A549 (cell line): ENCODE data around the gene LGALS7. TPM values are rescaled to one million over a fixed set of nuclear protein-coding genes. Genes with fewer than 3 reads are reported as not detected.

Experiments used
- ATAC-seq, 2 experiments: fragments of 200-7000 bp in 1 of 2; fragments of >200 bp in 1 of 2; cut with Nextera tagmentation in 1 of 2; cut with Tn5 transposase in 1 of 2; 3 replicates each; pipeline versions ENCODE4 v1.8.0 to v1.9.1; 2018 to 2020; ENCODE audit warnings: mild to moderate bottlenecking in 1 of 2, moderate library complexity in 1 of 2
- CTCF ChIA-PET: fragments of 300-600 bp; sonication (Branson Sonifier 250); formaldehyde crosslinking; extraction: SDS; loops from one replicate; lab custom pipeline; 2021; ENCODE audit warnings: antibody characterized with exemption, inconsistent platforms; lab: Yijun Ruan, JAX
- POLR2A ChIA-PET: fragments of 350-600 bp; formaldehyde crosslinking; extraction: SDS; loops from one replicate; lab custom pipeline; 2021; ENCODE audit warnings: antibody characterized with exemption, inconsistent platforms; lab: Yijun Ruan, JAX
- DNase-seq, 2 experiments: peaks; one replicate each; pipeline versions ENCODE4 v3.0.0 to v3.0.0-alpha.2; 2011 to 2016; ENCODE audit warnings: low read depth in 1 of 2, low spot score in 1 of 2
- FAIRE-seq: peaks from 2 replicates; lab custom pipeline; 2011; peaks lifted over from hg19 to GRCh38; lab: Jason Lieb, UNC
- H3K27ac ChIP-seq, 2 experiments: fragments of >200 bp; sonication (Bioruptor Twin); formaldehyde crosslinking; 3 replicates each; pipeline ENCODE4 v1.5.1; 2016 to 2017
- H3K4me1 ChIP-seq: fragments of >200 bp; sonication (Bioruptor Twin); formaldehyde crosslinking; 3 replicates; pipeline ENCODE4 v1.6.1; 2016
- H3K4me2 ChIP-seq: fragments of >200 bp; sonication (Bioruptor Twin); formaldehyde crosslinking; 3 replicates; pipeline ENCODE4 v1.6.1; 2016
- H3K4me3 ChIP-seq: fragments of >200 bp; sonication (Bioruptor Twin); formaldehyde crosslinking; 3 replicates; pipeline ENCODE4 v1.5.1; 2016
- H3K9me3 ChIP-seq: fragments of >200 bp; sonication (Bioruptor Twin); formaldehyde crosslinking; 3 replicates; pipeline ENCODE4 v1.6.1; 2016
- ATOH8 ChIP-seq: fragments of 250-450 bp; sonication (Bioruptor Pico); IDR thresholded peaks from 2 replicates; pipeline ENCODE4 v1.5.0; 2020; ENCODE audit warnings: low read depth, mild to moderate bottlenecking, moderate library complexity
- BHLHE40 ChIP-seq: IDR thresholded peaks from 2 replicates; pipeline ENCODE4 v1.6.1; 2012; ENCODE audit warnings: low read depth, low read length, inconsistent platforms
- CBX2 ChIP-seq: fragments of 200-600 bp; sonication (generic); IDR thresholded peaks from 2 replicates; pipeline ENCODE4 v1.6.1; 2016; ENCODE audit warnings: low read depth, mild to moderate bottlenecking, borderline replicate concordance
- CHD2 ChIP-seq: fragments of 150-350 bp; IDR thresholded peaks from 2 replicates; pipeline ENCODE4 v1.6.1; 2014; ENCODE audit warnings: low read length; ENCODE audit not compliant: partially characterized antibody
- CTCF ChIP-seq: fragments of >200 bp; sonication (Bioruptor Twin); formaldehyde crosslinking; IDR thresholded peaks from 3 replicates; pipeline ENCODE4 v1.5.1; 2016
- EHF ChIP-seq: fragments of 250-450 bp; sonication (Bioruptor Pico); IDR thresholded peaks from 2 replicates; pipeline ENCODE4 v1.5.0; 2020; ENCODE audit warnings: mild to moderate bottlenecking
- EHMT2 ChIP-seq: fragments of 200-600 bp; sonication (generic); IDR thresholded peaks from 2 replicates; pipeline ENCODE4 v1.6.1; 2016; ENCODE audit warnings: antibody characterized with exemption, low read depth, mild to moderate bottlenecking, moderate library complexity
- ESRRA ChIP-seq: fragments of 150-350 bp; IDR thresholded peaks from 2 replicates; pipeline ENCODE4 v1.6.1; 2014; ENCODE audit warnings: mild to moderate bottlenecking, low read length, borderline replicate concordance
- KDM1A ChIP-seq: fragments of 200-600 bp; sonication (generic); IDR thresholded peaks from 2 replicates; pipeline ENCODE4 v1.6.1; 2016; ENCODE audit warnings: low read depth, mild to moderate bottlenecking
- MAFK ChIP-seq: fragments of 450-650 bp; IDR thresholded peaks from 2 replicates; pipeline ENCODE4 v1.6.1; 2014; ENCODE audit not compliant: partially characterized antibody
- PBX3 ChIP-seq: IDR thresholded peaks from 2 replicates; pipeline ENCODE4 v1.6.1; 2012
- PHF8 ChIP-seq: fragments of 200-600 bp; sonication (generic); IDR thresholded peaks from 2 replicates; pipeline ENCODE4 v1.6.1; 2016; ENCODE audit warnings: low read depth, mild to moderate bottlenecking, antibody characterized with exemption, moderate library complexity, borderline replicate concordance
- POLR2AphosphoS2 ChIP-seq: conservative IDR thresholded peaks from 2 replicates; pipeline ENCODE4 v1.6.1; 2012; ENCODE audit warnings: low read length, improper control_type of control experiment, inconsistent platforms
- RFX5 ChIP-seq: fragments of 450-650 bp; IDR thresholded peaks from 2 replicates; pipeline ENCODE4 v1.7.1; 2014; ENCODE audit warnings: antibody characterized with exemption, mild to moderate bottlenecking, moderate library complexity
- SMC3 ChIP-seq: fragments of >200 bp; sonication (Bioruptor Twin); formaldehyde crosslinking; IDR thresholded peaks from 3 replicates; pipeline ENCODE4 v1.6.1; 2018; ENCODE audit warnings: inconsistent platforms
- USF2 ChIP-seq: fragments of 450-650 bp; IDR thresholded peaks from 2 replicates; pipeline ENCODE4 v1.6.1; 2014; ENCODE audit warnings: antibody characterized with exemption
- ZSCAN20 ChIP-seq: fragments of 250-450 bp; sonication (Bioruptor Pico); IDR thresholded peaks from 2 replicates; pipeline ENCODE4 v1.8.0; 2022; ENCODE audit warnings: mild to moderate bottlenecking, moderate library complexity
- WGBS: methylation state at CpG from one replicate; pipeline ENCODE4 v1.1.6; 2017; ENCODE audit errors: missing lambda C conversion rate; 5-methylcytosine and 5-hydroxymethylcytosine counted together
- polyA plus RNA-seq, 4 experiments: library from polyadenylated mRNA; depleted of rRNA in 3 of 4; stranded (reverse); fragments of >200 nt; fragmentation: RNase III in 1 of 4; extraction: RNeasy Plus Mini Kit Qiagen cat#74134 plus additional on column Dnase treatment in 1 of 4; gene quantifications; 2 replicates in 3 of 4; 3 replicates in 1 of 4; pipeline ENCODE4 v1.2.3, GENCODE V29; 2011 to 2017

LGALS7 gene
- polyA plus RNA-seq, 2 of the 4 experiments (the other 2 are of a cell fraction), result not detected

GRCh38 chr19:38744298-38744681, 29.0 kb downstream of the LGALS7 start, which contains the start of gene CAPN12:
Gene CAPN12, minus strand, starts transcription at chr19:38744474. Its CDS starts 309 bp downstream, at chr19:38744165.
- CTCF ChIA-PET, result interaction anchor here (0.6 to 2.1 kb wide), 15 partner anchors 9 to 230 kb away, joined by 3 to 9 read pairs (median 3); partner anchors contain the start of genes ECH1, MRPS12 and SARS2

GRCh38 chr19:38743394-38744297, 29.7 kb downstream of the LGALS7 start:
- DNase-seq (no peak), FAIRE-seq (no peak), ATAC-seq (peak; percentile 1 to 14; a peak in 2 of 6 replicates)
- TF ChIP-seq EHMT2 (no peak), POLR2AphosphoS2 (0 out of 2 replicates have a peak, but pooled peaks have one; percentile 6)
- Histone ChIP-seq H3K4me3 (no peak overlapping the region), H3K9me3 (no peaks in the 10 kb centered on the region), H3K4me1 (peaks cover 4% of the 10 kb centered on the region; the same call in 1 of the 3 replicates), H3K4me2 (no peak overlapping the region), H3K27ac (peak overlapping the region in 1 of 2 experiments; percentile 45; a peak in 3 of 6 replicates)
- CTCF ChIA-PET, result interaction anchor here (0.6 to 2.1 kb wide), 13 partner anchors 10 to 229 kb away, joined by 3 to 9 read pairs (median 3); partner anchors contain the start of genes ECH1, MRPS12 and SARS2
- WGBS, result 91% methylated on average over 18 of the region's 20 CpGs
- POLR2A ChIA-PET, result interaction anchor here (1.4 kb wide), 1 partner anchor 88 kb away, joined by 3 read pairs; the partner anchor contains the start of gene ECH1

More at GRCh38 chr19:38744298-38744681, 29.0 kb downstream of the LGALS7 start, which contains the start of gene CAPN12:
- H3K4me2 ChIP-seq, result no peak within 1 kb of the TSS
- WGBS, result 88% methylated on average over 10 of the region's 10 CpGs
- H3K4me1 ChIP-seq, result peaks cover 4% of the 10 kb centered on the region; the same call in 1 of the 3 replicates
- POLR2A ChIA-PET, result interaction anchor here (1.4 kb wide), 1 partner anchor 88 kb away, joined by 3 read pairs; the partner anchor contains the start of gene ECH1
- H3K27ac ChIP-seq, result peak within 1 kb of the TSS in 1 of 2 experiments; percentile 45; a peak in 3 of 6 replicates
- H3K4me3 ChIP-seq, result no peak within 1 kb of the TSS
- DNase-seq, result no peak
- TF ChIP-seq ZSCAN20 (CRISPR knock-in tag) (no peak), BHLHE40 (no peak), PHF8 (no peak), ESRRA (no peak), RFX5 (no peak), MAFK (no peak), CHD2 (no peak), KDM1A (no peak), PBX3 (no peak), CBX2 (no peak), EHF (CRISPR knock-in tag) (no peak)
- TF ChIP-seq, all 56 proteins: peak for 0
- H3K9me3 ChIP-seq, result no peaks in the 10 kb centered on the region
- FAIRE-seq (no peak), ATAC-seq (peak; percentile 3 to 10; a peak in 3 of 6 replicates)

GRCh38 chr19:38742906-38743305, 30.4 kb downstream of the LGALS7 start:
- Histone ChIP-seq H3K27ac (peak overlapping the region in 1 of 2 experiments; percentile 45; a peak in 2 of 6 replicates), H3K4me1 (peaks cover 4% of the 10 kb centered on the region; the same call in 1 of the 3 replicates), H3K4me3 (no peak overlapping the region)
- no peak for FAIRE-seq
- DNase-seq, result no peak
- 89% methylated on average over 6 of the region's 6 CpGs for WGBS
- ChIA-PET POLR2A (interaction anchor here (0.6 to 1.2 kb wide), 4 partner anchors 40 to 340 kb away, joined by 3 to 4 read pairs (median 4); partner anchors contain the start of genes FAM98C, NFKBIB and SIRT2), CTCF (interaction anchor here (1.0 to 3.1 kb wide), 4 partner anchors 9 to 145 kb away, joined by 3 to 12 read pairs (median 7); no protein-coding TSS in a partner anchor)
- ATAC-seq, result peak; percentile 2 to 28; a peak in 2 of 6 replicates
- TF ChIP-seq ATOH8 (CRISPR knock-in tag), result no peak
- TF ChIP-seq SMC3, result no peak
- TF ChIP-seq CTCF, result no peak
- no peak for TF ChIP-seq USF2
- no peak for TF ChIP-seq BHLHE40
- TF ChIP-seq, all 56 proteins: peak for 0
- H3K4me2 ChIP-seq, result no peak overlapping the region
- H3K9me3 ChIP-seq, result no peaks in the 10 kb centered on the region
